Cerebellar cortex (tissue), 1 donor: Measurements from ENCODE around the gene RAX2.
"Not testable (repeated sequence)": the region's sequence is repeated elsewhere in the genome, so short reads cannot be mapped to it uniquely, and the experiment has no call there.

Experiments used
- DNase-seq: peaks from one replicate; pipeline ENCODE4 v3.0.0-alpha.2; 2015; ENCODE audit warnings: low spot score

RAX2 gene

GRCh38 chr19:3778104-3778867 lies 6.3 kb upstream of the RAX2 start:
- DNase-seq = no peak

GRCh38 chr19:3776479-3777040 lies 4.5 kb upstream of the RAX2 start:
- no peak for DNase-seq

- no peak for DNase-seq
Measured at GRCh38 chr19:3775831-3776230, 3.8 kb upstream of the RAX2 start.

DNA sequence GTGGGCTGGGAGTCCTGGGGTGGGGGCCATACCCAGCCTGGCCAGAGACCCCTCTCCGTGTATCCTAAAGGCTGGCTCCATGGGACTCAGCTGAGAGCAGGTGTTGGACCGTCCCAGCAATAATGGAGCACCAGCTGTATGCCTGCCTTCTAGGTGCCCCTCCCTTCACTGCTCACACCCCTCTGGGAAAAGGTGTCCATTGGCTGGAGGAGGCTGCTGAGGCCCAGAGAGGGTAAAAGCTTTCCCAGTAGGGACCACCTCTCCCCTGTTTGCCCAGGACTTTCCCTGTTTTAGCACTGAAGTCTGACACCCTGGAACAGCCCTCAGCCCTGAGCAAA lies 3.3 kb upstream of the RAX2 start:
- no peak for DNase-seq

DNA sequence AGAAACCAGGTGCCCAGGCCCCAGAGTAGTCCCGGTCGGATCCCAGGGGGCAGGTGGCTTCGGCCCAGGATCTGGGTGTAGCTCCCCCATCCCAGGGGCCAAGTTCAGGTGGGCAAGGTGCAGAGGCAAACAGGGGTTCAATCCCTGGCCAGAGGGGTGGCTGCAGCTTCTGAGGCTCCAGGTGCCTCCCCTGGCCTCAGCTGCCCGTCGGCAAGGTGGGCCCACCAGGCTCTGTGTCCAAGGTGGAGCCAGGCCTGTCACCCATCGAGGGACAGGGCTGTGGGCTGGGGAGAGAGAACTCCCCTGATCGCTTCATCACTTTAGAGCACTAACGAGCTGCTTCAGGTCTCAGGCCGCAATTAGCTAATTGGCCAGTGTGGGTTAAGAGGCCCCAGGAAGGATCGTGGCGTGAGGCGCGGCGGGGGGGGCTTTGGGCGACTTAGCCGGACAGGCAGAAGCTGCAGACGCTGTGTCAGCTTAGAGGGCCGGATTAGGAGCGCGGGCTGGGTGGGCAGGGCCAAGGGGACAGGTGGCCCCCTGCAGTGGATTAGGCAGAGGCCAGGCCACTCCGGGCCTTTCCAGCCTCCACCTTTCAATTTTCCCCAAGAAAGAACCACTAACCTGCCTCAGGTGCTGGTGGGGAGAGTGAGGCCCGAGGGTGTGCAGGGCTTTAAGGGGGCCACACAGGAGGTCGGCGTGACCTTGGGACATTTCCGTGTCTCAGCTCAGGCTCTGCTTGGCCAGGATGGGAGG lies 2.8 kb upstream of the RAX2 start:
- DNase-seq = no peak

GRCh38 chr19:3773814-3774515 lies 1.9 kb upstream of the RAX2 start:
- DNase-seq = no peak

DNA sequence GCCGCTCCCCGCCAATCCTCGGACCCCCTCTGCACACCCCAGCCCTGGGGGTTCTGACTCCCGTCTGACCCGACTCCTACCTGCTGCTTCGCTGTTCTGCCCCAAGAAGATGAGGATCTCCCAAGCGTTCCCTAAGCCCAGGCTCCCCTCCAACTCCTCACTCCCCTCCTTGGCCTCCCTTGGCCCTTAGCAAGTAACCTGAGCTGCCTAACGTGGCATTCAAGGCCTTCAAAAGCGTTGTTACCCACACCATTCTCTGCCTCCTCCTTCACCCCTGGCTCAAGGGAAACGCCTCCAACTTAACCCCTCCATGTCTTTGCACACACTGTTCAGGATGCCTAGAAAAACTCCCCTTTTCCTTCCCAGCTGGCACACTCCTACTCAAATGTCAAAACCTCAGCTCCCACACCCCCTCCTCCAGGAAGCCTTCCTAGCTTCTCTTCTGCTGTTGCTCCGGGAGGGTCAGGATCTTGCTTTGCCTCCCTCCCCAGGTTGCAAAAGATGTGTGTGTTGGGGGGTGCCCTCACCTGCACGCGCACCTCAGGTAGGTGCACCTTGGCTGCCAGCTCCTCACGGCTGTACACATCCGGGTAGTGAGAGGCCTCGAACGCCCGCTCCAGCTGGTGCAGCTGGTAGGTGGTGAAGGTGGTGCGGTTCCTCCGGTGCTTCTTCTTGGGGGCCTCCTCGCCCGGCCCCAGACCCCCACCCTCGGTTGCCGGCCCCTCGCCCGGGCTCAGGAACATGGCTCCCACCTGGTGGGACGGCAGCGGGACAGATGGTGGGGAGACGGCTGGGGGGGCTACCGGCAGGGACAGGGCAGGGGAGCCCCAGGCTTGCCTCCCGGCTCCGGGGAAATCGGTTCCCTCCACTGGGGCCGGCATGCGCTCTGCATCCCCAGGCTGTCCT lies 775 bp downstream of the RAX2 start:
- DNase-seq = no peak

GRCh38 chr19:3770136-3770999 lies 1.7 kb downstream of the RAX2 start:
- peak; percentile 20 for DNase-seq

DNA sequence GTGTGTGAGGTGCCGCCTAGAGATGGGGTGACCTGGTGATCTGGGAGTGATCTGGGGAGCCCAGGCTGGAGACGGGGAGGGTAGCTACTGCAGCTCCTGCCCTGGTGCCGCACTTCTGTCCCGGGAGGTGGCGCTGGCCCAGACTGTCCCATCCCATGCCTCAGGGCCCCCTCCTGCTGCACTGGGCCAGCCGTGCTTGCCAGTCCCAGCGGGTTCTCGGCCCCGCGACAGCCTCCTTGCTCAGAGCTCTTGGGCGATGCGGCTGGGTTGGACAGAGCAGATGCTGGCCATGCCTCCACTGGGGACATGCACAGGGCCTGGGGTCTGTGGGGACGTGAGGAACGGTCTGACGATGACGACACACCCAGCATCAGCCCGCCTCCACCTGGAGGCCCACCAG lies 2.5 kb downstream of the RAX2 start:
- DNase-seq = no peak

DNA sequence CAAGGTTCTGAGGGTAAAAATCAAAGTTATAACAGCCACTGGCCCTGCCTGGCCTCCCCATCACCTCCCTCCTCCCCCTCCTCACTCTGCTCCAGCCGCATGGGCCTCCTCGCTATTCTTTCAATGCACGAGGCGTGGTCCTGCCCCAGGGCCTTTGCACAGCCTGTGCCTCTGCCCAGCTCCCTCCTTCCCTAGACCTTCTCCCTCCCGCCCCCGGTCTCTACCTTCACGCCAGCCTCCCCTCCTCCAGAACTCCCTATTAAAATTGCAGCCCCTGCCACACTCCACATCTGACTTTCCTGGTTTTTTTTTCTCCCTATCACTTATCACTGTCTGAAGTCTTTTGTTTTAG lies 3.3 kb downstream of the RAX2 start:
- DNase-seq = no peak

- DNase-seq = no peak
Measured at GRCh38 chr19:3768015-3768747, 3.8 kb downstream of the RAX2 start.

DNA sequence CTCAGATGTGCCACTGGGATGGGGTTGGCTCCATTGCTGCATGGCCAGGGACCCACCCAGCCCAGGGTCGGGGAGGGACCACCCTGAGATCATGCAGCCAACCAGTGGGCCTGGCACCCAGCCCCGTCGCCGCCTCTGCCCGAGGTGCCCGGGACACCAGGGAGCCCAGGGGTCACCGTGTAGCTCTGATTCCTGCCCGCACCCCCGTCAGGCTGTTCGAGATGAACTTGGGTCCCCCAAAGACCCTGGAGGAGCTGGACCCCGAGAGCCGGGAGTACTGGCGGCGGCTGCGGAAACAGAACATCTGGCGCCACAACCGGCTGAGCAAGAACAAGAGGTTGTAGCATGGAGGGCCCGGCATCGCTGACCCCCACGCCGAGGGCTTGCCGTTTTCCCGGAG lies 5.0 kb downstream of the RAX2 start:
- no peak for DNase-seq

DNA sequence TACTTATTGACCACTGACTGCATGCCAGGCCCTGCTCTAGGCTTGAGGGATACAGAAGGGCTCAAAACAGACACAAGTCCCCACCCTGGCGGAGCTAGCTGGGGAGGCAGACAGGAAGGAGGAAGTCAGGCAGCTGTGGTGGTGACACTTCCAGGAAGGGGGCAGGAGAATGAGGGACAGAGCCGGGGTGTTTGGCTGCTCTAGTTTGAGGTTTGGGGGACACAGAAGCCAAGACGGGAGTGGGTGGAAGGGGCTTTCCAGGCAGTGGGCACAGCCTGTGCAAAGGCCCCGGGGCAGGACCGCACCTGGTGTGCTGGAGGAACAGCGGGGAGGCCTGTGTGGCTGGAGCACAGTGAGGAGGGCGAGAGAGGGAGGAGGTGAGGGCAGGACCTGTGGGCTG lies 5.5 kb downstream of the RAX2 start:
- no peak for DNase-seq

DNA sequence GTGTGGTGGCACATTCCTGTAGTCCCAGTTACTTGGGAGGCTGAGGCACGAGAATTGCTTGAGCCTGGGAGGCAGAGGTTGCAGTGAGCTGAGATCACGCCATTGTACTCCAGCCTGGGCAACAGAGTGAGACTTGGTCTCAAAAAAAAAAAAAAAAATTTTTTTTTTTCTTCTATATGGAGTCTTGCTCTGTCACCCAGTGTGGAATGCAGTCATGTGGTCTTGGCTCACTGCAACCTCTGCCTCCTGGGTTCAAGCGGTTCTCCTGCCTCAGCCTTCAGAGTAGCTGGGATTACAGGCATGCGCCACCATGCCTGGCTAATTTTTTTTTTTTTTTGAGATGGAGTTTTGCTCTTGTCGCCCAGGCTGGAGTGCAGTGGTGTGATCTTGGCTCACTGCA lies 6.3 kb downstream of the RAX2 start:
- not testable (repeated sequence) for DNase-seq

DNA sequence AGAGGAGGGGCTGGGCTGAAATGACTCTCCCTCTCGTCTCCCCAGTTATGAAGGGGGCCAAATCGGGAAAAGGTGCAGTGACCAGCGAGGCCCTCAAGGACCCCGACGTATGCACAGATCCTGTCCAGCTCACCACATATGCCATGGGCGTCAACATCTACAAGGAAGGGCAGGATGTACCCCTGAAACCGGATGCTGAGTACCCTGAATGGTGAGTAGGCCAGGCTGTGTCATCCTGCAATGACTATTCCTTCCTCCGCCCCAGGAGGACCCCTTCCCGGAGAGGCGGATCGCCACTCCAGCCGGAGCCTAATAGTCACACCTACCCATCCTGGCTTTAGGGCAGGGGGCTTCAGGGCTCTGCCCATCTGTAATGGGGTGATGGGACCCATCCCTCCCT lies 6.9 kb downstream of the RAX2 start:
- DNase-seq = no peak

GRCh38 chr19:3762501-3763459 lies 9.2 kb downstream of the RAX2 start, which contains the start of gene MRPL54:
Gene MRPL54, plus strand, starts transcription at chr19:3762682. Its CDS starts 19 bp downstream, at chr19:3762701.
- DNase-seq = peak; percentile 99

DNA sequence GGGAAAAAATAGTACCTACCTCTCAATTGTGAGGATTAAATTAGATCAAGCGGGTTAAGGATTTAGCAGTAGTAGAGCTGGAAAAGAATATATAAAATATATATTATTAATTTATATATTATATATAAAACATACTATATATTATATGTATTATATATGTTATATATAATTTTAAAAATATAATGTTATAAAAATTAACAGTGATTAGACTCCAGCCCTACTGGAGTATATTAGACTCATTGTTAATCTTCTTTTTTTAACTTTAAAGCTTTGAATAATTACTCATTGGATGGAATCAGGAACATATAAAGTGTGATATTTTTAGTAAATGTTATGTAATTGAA lies 9.9 kb downstream of the RAX2 start:
- no peak for DNase-seq

GRCh38 chr19:3761382-3762129 lies 10.5 kb downstream of the RAX2 start, which contains the start of gene APBA3:
Gene APBA3, minus strand, starts transcription at chr19:3761692. Its CDS starts 1,428 bp downstream, at chr19:3760264.
- DNase-seq = peak; percentile 88
